Endothelial cell of umbilical vein (primary cell): ENCODE results near the gene HP1BP3. TPM values are rescaled to one million over a fixed set of nuclear protein-coding genes. Genes with fewer than 3 reads are reported as not detected.

Source experiments
- BruUV-seq: library from RNA; stranded (reverse); fragments of 400-500 nt; replicated peaks from 2 replicates; lab custom pipeline; 2021; lab: Mats Ljungman, UMichigan
- CTCF ChIA-PET: fragments of 300-600, 350-600 bp; sonication (Branson Sonifier 250); formaldehyde crosslinking; loops from one replicate; lab custom pipeline; 2021; ENCODE audit warnings: antibody characterized with exemption, inconsistent platforms; lab: Charles Lee
- POLR2A ChIA-PET: fragments of 300-600, 350-600 bp; sonication (Branson Sonifier 250); formaldehyde crosslinking; loops from one replicate; lab custom pipeline; 2021; ENCODE audit warnings: antibody characterized with exemption, inconsistent platforms; lab: Charles Lee
- DNase-seq: peaks from one replicate; pipeline ENCODE4 v3.0.0-alpha.2; 2011; ENCODE audit warnings: low read depth, low spot score
- FAIRE-seq: peaks from 2 replicates; lab custom pipeline; 2011; peaks lifted over from hg19 to GRCh38; lab: Jason Lieb, UNC
- H2AFZ ChIP-seq: 2 replicates; pipeline ENCODE4 v1.6.0; 2012; ENCODE audit warnings: low read depth, low read length, control low read depth, inconsistent platforms
- H3K27ac ChIP-seq: 2 replicates; pipeline ENCODE4 v1.5.1; 2011; ENCODE audit warnings: low read depth, mild to moderate bottlenecking, control low read depth, low read length, moderate library complexity; ENCODE audit not compliant: insufficient read depth
- H3K27me3 ChIP-seq, 2 experiments: 2 replicates each; pipeline versions ENCODE4 v1.6.0 to v1.6.1; 2011; ENCODE audit warnings: low read length in 2 of 2, mixed read lengths in 1 of 2; ENCODE audit not compliant: control insufficient read depth in 2 of 2, insufficient read depth in 2 of 2
- H3K36me3 ChIP-seq, 2 experiments: 2 replicates in 1 of 2; 3 replicates in 1 of 2; pipeline ENCODE4 v1.5.1; 2011; ENCODE audit warnings: low read length in 2 of 2, mild to moderate bottlenecking in 1 of 2, moderate library complexity in 1 of 2; ENCODE audit not compliant: control insufficient read depth in 2 of 2, insufficient read depth in 2 of 2; ENCODE audit errors: extremely low read depth in 1 of 2
- H3K4me1 ChIP-seq: 3 replicates; pipeline ENCODE4 v1.5.1; 2011; ENCODE audit warnings: mild to moderate bottlenecking, low read length; ENCODE audit not compliant: control insufficient read depth, insufficient read depth; ENCODE audit errors: extremely low read depth
- H3K4me2 ChIP-seq: 2 replicates; pipeline ENCODE4 v1.6.1; 2011; ENCODE audit warnings: low read length, control low read depth, mixed read lengths; ENCODE audit not compliant: insufficient read depth
- H3K4me3 ChIP-seq, 3 experiments: fragments of 200-600 bp in 1 of 3; sonication (generic), shearing (Covaris generic) in 1 of 3; replicated peaks in 1 of 3; 2 replicates each; pipeline ENCODE4 v1.5.1; 2011 to 2016; ENCODE audit warnings: control low read depth in 3 of 3, low read length in 3 of 3, mild to moderate bottlenecking in 2 of 3, inconsistent platforms in 1 of 3, low read depth in 1 of 3, moderate library complexity in 1 of 3; ENCODE audit not compliant: insufficient read depth in 1 of 3
- H3K79me2 ChIP-seq: 2 replicates; pipeline ENCODE4 v1.6.0; 2012; ENCODE audit warnings: low read length, inconsistent platforms; ENCODE audit not compliant: control insufficient read depth, insufficient read depth
- H3K9ac ChIP-seq: replicated peaks from 2 replicates; pipeline ENCODE3; 2011; ENCODE audit warnings: low read length, control low read depth; ENCODE audit not compliant: insufficient read depth; ENCODE audit errors: extremely low read depth
- H3K9me1 ChIP-seq: replicated peaks from 3 replicates; pipeline ENCODE4 v1.6.0; 2011; ENCODE audit warnings: mild to moderate bottlenecking, low read length; ENCODE audit not compliant: control insufficient read depth, insufficient read depth; ENCODE audit errors: extremely low read depth
- H3K9me3 ChIP-seq: replicated peaks from 2 replicates; pipeline ENCODE4 v1.5.1; 2012; ENCODE audit warnings: low read length, inconsistent platforms; ENCODE audit not compliant: control insufficient read depth, insufficient read depth
- H4K20me1 ChIP-seq: replicated peaks from 2 replicates; pipeline ENCODE3; 2011; ENCODE audit warnings: mild to moderate bottlenecking, low read length; ENCODE audit not compliant: control insufficient read depth, insufficient read depth; ENCODE audit errors: extremely low read depth
- CTCF ChIP-seq, 2 donors: IDR thresholded peaks; 1 replicate in 1 of 2; 2 replicates in 1 of 2; pipeline ENCODE4 v1.5.1; 2011; ENCODE audit warnings: low read length in 2 of 2, mild to moderate bottlenecking in 2 of 2, moderate library complexity in 2 of 2, control low read depth in 1 of 2, inconsistent platforms in 1 of 2, low read depth in 1 of 2; ENCODE audit not compliant: insufficient read depth in 1 of 2; ENCODE audit errors: extremely low read depth in 1 of 2
- EZH2 ChIP-seq: IDR thresholded peaks from 2 replicates; pipeline ENCODE4 v1.6.1; 2012; ENCODE audit warnings: borderline replicate concordance, low read depth, mild to moderate bottlenecking, moderate library complexity, low read length, inconsistent platforms; ENCODE audit not compliant: severe bottlenecking
- FOS ChIP-seq: IDR thresholded peaks from 2 replicates; pipeline ENCODE4 v1.6.1; 2011; ENCODE audit warnings: mild to moderate bottlenecking, low read length, moderate library complexity, borderline replicate concordance; ENCODE audit not compliant: insufficient read depth
- GATA2 ChIP-seq: IDR thresholded peaks from 2 replicates; pipeline ENCODE4 v1.7.0; 2011; ENCODE audit warnings: low read depth, mild to moderate bottlenecking, moderate library complexity, mixed read lengths, low read length; ENCODE audit not compliant: insufficient read length, insufficient read depth
- JUN ChIP-seq: IDR thresholded peaks from 2 replicates; pipeline ENCODE4 v1.6.1; 2011; ENCODE audit warnings: borderline replicate concordance, low read depth; ENCODE audit not compliant: insufficient read length, insufficient read depth
- MYC ChIP-seq: IDR thresholded peaks from one replicate; pipeline ENCODE4 v1.6.1; 2011; ENCODE audit warnings: mild to moderate bottlenecking, low read depth, low read length
- POLR2A ChIP-seq: IDR thresholded peaks from 2 replicates; pipeline ENCODE4 v1.6.1; 2012; ENCODE audit warnings: low read depth, mild to moderate bottlenecking, control low read depth, low read length
- POLR2AphosphoS5 ChIP-seq: IDR thresholded peaks from 2 replicates; pipeline ENCODE4 v1.6.1; 2012; ENCODE audit warnings: low read depth, mild to moderate bottlenecking, control low read depth, low read length, moderate library complexity; ENCODE audit not compliant: insufficient read depth
- dilution Hi-C: fragments of 300-500 bp; cut with MboI; formaldehyde crosslinking; loops from one replicate; pipeline ENCODE4 v1.15.0; 2019; ENCODE audit warnings: low sequenced_read_pairs; ENCODE audit not compliant: extremely low pct_ligation_motif_present
- intact Hi-C: fragments of 100-400 bp; cut with micrococcal nuclease; formaldehyde crosslinking; loops from one replicate; pipeline ENCODE4 v1.10.0; 2022
- polyA plus RNA-seq, 4 experiments: library from polyadenylated mRNA; depleted of rRNA in 3 of 4; stranded (reverse) in 3 of 4; unstranded in 1 of 4; fragments of >200 nt; gene quantifications; 2 replicates each; pipeline versions ENCODE4 v1.2.1 to v1.2.3, GENCODE V29; 2011 to 2012; ENCODE audit warnings: missing spikeins in 1 of 4
- total RNA-seq: library from RNA; stranded (reverse); gene quantifications from 2 replicates; pipeline ENCODE4 v1.2.3, GENCODE V29; 2021
- TF ChIP-seq, protein P1 (sequence below): IDR thresholded peaks from 2 replicates; pipeline ENCODE4 v1.6.1; 2011; ENCODE audit not compliant: insufficient read depth, insufficient read length

HP1BP3 gene
- total and polyA plus RNA-seq, 2 donors (not counting 3 experiments of a cell fraction or from before 2014, with no cell fraction given) = 87.2 to 231 TPM

- Histone ChIP-seq H2AFZ (no peak overlapping the region), H3K9ac (no peak overlapping the region), H3K9me1 (no peaks in the 10 kb centered on the region), H3K79me2 (no peaks in the 10 kb centered on the region), H3K4me2 (no peak overlapping the region), H4K20me1 (no peaks in the 10 kb centered on the region), H3K36me3 (no peaks in the 10 kb centered on the region), H3K4me1 (no peaks in the 10 kb centered on the region), H3K4me3 (no peak overlapping the region), H3K9me3 (no peaks in the 10 kb centered on the region), H3K27me3 (peaks cover 0 to 3% of the 10 kb centered on the region in 2 experiments), H3K27ac (no peak overlapping the region)
- no peak for DNase-seq
- POLR2A ChIA-PET = no interaction called here
- no peak for FAIRE-seq
- TF ChIP-seq, protein P1, sequence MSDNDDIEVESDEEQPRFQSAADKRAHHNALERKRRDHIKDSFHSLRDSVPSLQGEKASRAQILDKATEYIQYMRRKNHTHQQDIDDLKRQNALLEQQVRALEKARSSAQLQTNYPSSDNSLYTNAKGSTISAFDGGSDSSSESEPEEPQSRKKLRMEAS = no peak
- TF ChIP-seq MYC (no peak), POLR2A (no peak), POLR2AphosphoS5 (no peak), JUN (no peak), CTCF (IDR thresholded peaks at IDR 0.05; ENCODE audit: extremely low read depth in 1 of 2, insufficient read depth in 1 of 2, low read depth in 1 of 2, low read length in 2 of 2) (no peak), GATA2 (no peak), EZH2 (no peak), FOS (no peak)
- intact Hi-C loops = no loop called here
- BruUV-seq = no TSS peak
- CTCF ChIA-PET = no interaction called here
- dilution Hi-C loops = no loop called here
These were observed 73.7 kb downstream of the HP1BP3 start for GRCh38 chr1:20713440-20713839.
